Measurements from ENCODE around the gene GPR31.

- TF ChIP-seq USF2 (IDR thresholded peaks at IDR 0.05; ENCODE audit: low read depth, low read length) = no peak
- TF ChIP-seq CEBPB (IDR thresholded peaks at IDR 0.05; ENCODE audit: low read depth, low read length) = no peak
- TF ChIP-seq, protein P1, sequence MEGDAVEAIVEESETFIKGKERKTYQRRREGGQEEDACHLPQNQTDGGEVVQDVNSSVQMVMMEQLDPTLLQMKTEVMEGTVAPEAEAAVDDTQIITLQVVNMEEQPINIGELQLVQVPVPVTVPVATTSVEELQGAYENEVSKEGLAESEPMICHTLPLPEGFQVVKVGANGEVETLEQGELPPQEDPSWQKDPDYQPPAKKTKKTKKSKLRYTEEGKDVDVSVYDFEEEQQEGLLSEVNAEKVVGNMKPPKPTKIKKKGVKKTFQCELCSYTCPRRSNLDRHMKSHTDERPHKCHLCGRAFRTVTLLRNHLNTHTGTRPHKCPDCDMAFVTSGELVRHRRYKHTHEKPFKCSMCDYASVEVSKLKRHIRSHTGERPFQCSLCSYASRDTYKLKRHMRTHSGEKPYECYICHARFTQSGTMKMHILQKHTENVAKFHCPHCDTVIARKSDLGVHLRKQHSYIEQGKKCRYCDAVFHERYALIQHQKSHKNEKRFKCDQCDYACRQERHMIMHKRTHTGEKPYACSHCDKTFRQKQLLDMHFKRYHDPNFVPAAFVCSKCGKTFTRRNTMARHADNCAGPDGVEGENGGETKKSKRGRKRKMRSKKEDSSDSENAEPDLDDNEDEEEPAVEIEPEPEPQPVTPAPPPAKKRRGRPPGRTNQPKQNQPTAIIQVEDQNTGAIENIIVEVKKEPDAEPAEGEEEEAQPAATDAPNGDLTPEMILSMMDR (conservative IDR thresholded peaks at IDR 0.05; ENCODE audit: low read depth, low read length) = no peak
- TF ChIP-seq RAD21 (IDR thresholded peaks at IDR 0.05; ENCODE audit: low read length) = no peak
- no peak for TF ChIP-seq CHD1 (IDR thresholded peaks at IDR 0.05; ENCODE audit: low read depth, low read length)
- TF ChIP-seq MAFK (IDR thresholded peaks at IDR 0.05; ENCODE audit: low read depth, low read length) = no peak
- TF ChIP-seq POLR2A (IDR thresholded peaks at IDR 0.05; ENCODE audit: low read depth, low read length) = no peak
- TF ChIP-seq SMC3 (IDR thresholded peaks at IDR 0.05; ENCODE audit: low read depth, low read length) = no peak
- no peak for TF ChIP-seq ELK1 (IDR thresholded peaks at IDR 0.05; ENCODE audit: borderline replicate concordance, low read depth, low read length)
- TF ChIP-seq BHLHE40 (IDR thresholded peaks at IDR 0.05; ENCODE audit: low read depth, low read length) = no peak
- no peak for TF ChIP-seq RFX5 (IDR thresholded peaks at IDR 0.05; ENCODE audit: low read depth, low read length)
- TF ChIP-seq RCOR1 (IDR thresholded peaks at IDR 0.05; ENCODE audit: insufficient replicate concordance, low read length) = no peak
- no peak for TF ChIP-seq NFE2L2 (IDR thresholded peaks at IDR 0.05; ENCODE audit: low read depth, low read length)
- no peak for TF ChIP-seq MXI1 (IDR thresholded peaks at IDR 0.05; ENCODE audit: borderline replicate concordance, low read depth, low read length)
Observed at GRCh38 chr6:167163476-167164011, 5.8 kb upstream of the GPR31 start.
